ENCODE data around the gene LYRM4. TPM values are rescaled to one million over a fixed set of nuclear protein-coding genes. Genes with fewer than 3 reads are reported as not detected.

The LYRM4 gene
- total RNA-seq, 1 donor from 2014 or later: 34.4 TPM

- no peaks in the 10 kb centered on the region for H3K9me3 Mint-ChIP-seq (ENCODE audit: low read depth)
- H3K4me3 Mint-ChIP-seq (ENCODE audit: low read depth): no peak overlapping the region
- no peak overlapping the region for H3K27ac Mint-ChIP-seq
- H3K4me1 Mint-ChIP-seq (ENCODE audit: low read depth): peaks cover 5% of the 10 kb centered on the region
- H3K27me3 Mint-ChIP-seq: no peaks in the 10 kb centered on the region
- no peak for TF ChIP-seq CTCF (IDR thresholded peaks at IDR 0.05; ENCODE audit: unreplicated experiment)
- no peak for DNase-seq (ENCODE audit: low spot score, unreplicated experiment)
- no peaks in the 10 kb centered on the region for H3K36me3 Mint-ChIP-seq (ENCODE audit: insufficient read depth)
Measured at GRCh38 chr6:5128351-5128750, 132.4 kb downstream of the LYRM4 start.

- Mint-ChIP-seq H3K4me3 (ENCODE audit: low read depth) (no peak overlapping the region), H3K36me3 (ENCODE audit: insufficient read depth) (no peaks in the 10 kb centered on the region), H3K27ac (no peak overlapping the region), H3K4me1 (ENCODE audit: low read depth) (peaks cover 5% of the 10 kb centered on the region), H3K9me3 (ENCODE audit: low read depth) (no peaks in the 10 kb centered on the region), H3K27me3 (no peaks in the 10 kb centered on the region)
- no peak for DNase-seq (ENCODE audit: low spot score, unreplicated experiment)
- TF ChIP-seq CTCF (IDR thresholded peaks at IDR 0.05; ENCODE audit: unreplicated experiment): no peak
Measured at GRCh38 chr6:5127106-5127687, 133.6 kb downstream of the LYRM4 start.

- Mint-ChIP-seq H3K27me3 (no peaks in the 10 kb centered on the region), H3K36me3 (ENCODE audit: insufficient read depth) (no peaks in the 10 kb centered on the region), H3K9me3 (ENCODE audit: low read depth) (no peaks in the 10 kb centered on the region), H3K4me3 (ENCODE audit: low read depth) (no peak overlapping the region), H3K27ac (no peak overlapping the region), H3K4me1 (ENCODE audit: low read depth) (peaks cover 5% of the 10 kb centered on the region)
- TF ChIP-seq CTCF (IDR thresholded peaks at IDR 0.05; ENCODE audit: unreplicated experiment): no peak
- no peak for DNase-seq (ENCODE audit: low spot score, unreplicated experiment)
Measured at GRCh38 chr6:5126214-5126613, 134.5 kb downstream of the LYRM4 start.

GRCh38 chr6:5125152-5126006 is 135.4 kb downstream of the LYRM4 start:
- Mint-ChIP-seq H3K4me1 (ENCODE audit: low read depth) (peaks cover 5% of the 10 kb centered on the region), H3K9me3 (ENCODE audit: low read depth) (no peaks in the 10 kb centered on the region), H3K4me3 (ENCODE audit: low read depth) (no peak overlapping the region), H3K27me3 (no peaks in the 10 kb centered on the region), H3K36me3 (ENCODE audit: insufficient read depth) (no peaks in the 10 kb centered on the region), H3K27ac (peak overlapping the region; percentile 47)
- no peak for DNase-seq (ENCODE audit: low spot score, unreplicated experiment)
- TF ChIP-seq CTCF (IDR thresholded peaks at IDR 0.05; ENCODE audit: unreplicated experiment): no peak

GRCh38 chr6:5124526-5124925 is 136.2 kb downstream of the LYRM4 start:
- Mint-ChIP-seq H3K36me3 (ENCODE audit: insufficient read depth) (no peaks in the 10 kb centered on the region), H3K27me3 (no peaks in the 10 kb centered on the region), H3K27ac (no peak overlapping the region), H3K9me3 (ENCODE audit: low read depth) (no peaks in the 10 kb centered on the region), H3K4me3 (ENCODE audit: low read depth) (no peak overlapping the region), H3K4me1 (ENCODE audit: low read depth) (peaks cover 5% of the 10 kb centered on the region)
- no peak for DNase-seq (ENCODE audit: low spot score, unreplicated experiment)
- no peak for TF ChIP-seq CTCF (IDR thresholded peaks at IDR 0.05; ENCODE audit: unreplicated experiment)
